Prostate gland (tissue), 2 donors: ENCODE results near the gene GATA5.

Experiments used
- POLR2A ChIP-seq: fragments of 450-650 bp; IDR thresholded peaks from one replicate; pipeline ENCODE4 v1.6.1; 2016; ENCODE audit warnings: antibody characterized with exemption, mild to moderate bottlenecking
- POLR2AphosphoS5 ChIP-seq: sonication (generic); formaldehyde crosslinking; IDR thresholded peaks from one replicate; pipeline ENCODE4 v1.6.1; 2017; ENCODE audit warnings: antibody characterized with exemption
- TF ChIP-seq, protein P1 (sequence below), 4 experiments: fragments of 200-600 bp in 2 of 4; fragments of 450-650 bp in 2 of 4; sonication (generic) in 2 of 4; IDR thresholded peaks; 1 replicate in 3 of 4; 2 replicates in 1 of 4; pipeline ENCODE4 v1.5.1; 2016 to 2019; ENCODE audit warnings: antibody characterized with exemption in 4 of 4, mild to moderate bottlenecking in 2 of 4, moderate library complexity in 2 of 4

DNA sequence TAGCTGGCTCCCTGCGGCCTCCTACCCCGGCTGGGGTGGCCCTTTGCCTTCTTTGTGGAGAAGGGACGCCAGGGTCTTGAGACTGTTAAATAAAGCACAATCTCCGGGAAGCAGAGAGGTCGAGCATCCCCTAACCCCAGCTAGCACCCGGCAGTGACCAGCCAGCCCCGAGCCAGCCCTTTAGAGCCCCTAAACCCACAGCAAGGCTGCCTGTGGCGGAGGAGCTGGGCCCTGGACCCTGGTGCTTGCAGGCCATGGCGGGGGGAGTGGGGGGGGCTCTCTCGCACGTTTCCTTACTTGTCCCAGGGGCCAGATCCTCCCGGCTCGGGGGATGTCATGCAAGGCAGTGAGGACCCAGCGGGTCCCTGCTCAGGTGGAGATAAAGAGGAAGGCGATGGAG lies 49.2 kb upstream of the GATA5 start:
- TF ChIP-seq POLR2AphosphoS5: no peak
- TF ChIP-seq, protein P1, sequence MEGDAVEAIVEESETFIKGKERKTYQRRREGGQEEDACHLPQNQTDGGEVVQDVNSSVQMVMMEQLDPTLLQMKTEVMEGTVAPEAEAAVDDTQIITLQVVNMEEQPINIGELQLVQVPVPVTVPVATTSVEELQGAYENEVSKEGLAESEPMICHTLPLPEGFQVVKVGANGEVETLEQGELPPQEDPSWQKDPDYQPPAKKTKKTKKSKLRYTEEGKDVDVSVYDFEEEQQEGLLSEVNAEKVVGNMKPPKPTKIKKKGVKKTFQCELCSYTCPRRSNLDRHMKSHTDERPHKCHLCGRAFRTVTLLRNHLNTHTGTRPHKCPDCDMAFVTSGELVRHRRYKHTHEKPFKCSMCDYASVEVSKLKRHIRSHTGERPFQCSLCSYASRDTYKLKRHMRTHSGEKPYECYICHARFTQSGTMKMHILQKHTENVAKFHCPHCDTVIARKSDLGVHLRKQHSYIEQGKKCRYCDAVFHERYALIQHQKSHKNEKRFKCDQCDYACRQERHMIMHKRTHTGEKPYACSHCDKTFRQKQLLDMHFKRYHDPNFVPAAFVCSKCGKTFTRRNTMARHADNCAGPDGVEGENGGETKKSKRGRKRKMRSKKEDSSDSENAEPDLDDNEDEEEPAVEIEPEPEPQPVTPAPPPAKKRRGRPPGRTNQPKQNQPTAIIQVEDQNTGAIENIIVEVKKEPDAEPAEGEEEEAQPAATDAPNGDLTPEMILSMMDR (IDR thresholded peaks at IDR 0.05): no peak
- no peak for TF ChIP-seq POLR2A
